Thymus (tissue), 11 donors: ENCODE results near the gene THEM5. TPM values are rescaled to one million over a fixed set of nuclear protein-coding genes. Genes with fewer than 3 reads are reported as not detected.

Experiments used
- DNase-seq, 9 donors: peaks; one replicate each; pipeline ENCODE4 v3.0.0-alpha.2; 2013; ENCODE audit warnings: low spot score in 9 of 9, low read depth in 6 of 9, missing footprints in 1 of 9
- H3K27ac ChIP-seq, 2 donors: one replicate each; pipeline ENCODE4 v1.5.1; 2013; ENCODE audit warnings: control low read depth in 1 of 2, low read depth in 1 of 2, low read length in 1 of 2, mild to moderate bottlenecking in 1 of 2, moderate library complexity in 1 of 2
- H3K27me3 ChIP-seq, 2 donors: one replicate each; pipeline ENCODE4 v1.5.1; 2013; ENCODE audit warnings: low read length in 1 of 2; ENCODE audit not compliant: control insufficient read depth in 2 of 2, insufficient read depth in 1 of 2
- H3K36me3 ChIP-seq, 2 donors: one replicate each; pipeline ENCODE4 v1.5.1; 2013; ENCODE audit warnings: low read length in 1 of 2, mild to moderate bottlenecking in 1 of 2, moderate library complexity in 1 of 2; ENCODE audit not compliant: control insufficient read depth in 2 of 2, insufficient read depth in 2 of 2
- H3K4me1 ChIP-seq, 2 donors: one replicate each; pipeline ENCODE4 v1.5.1; 2013; ENCODE audit warnings: low read length in 2 of 2; ENCODE audit not compliant: control insufficient read depth in 2 of 2, insufficient read depth in 2 of 2
- H3K4me3 ChIP-seq, 2 donors: one replicate each; pipeline ENCODE4 v1.5.1; 2013; ENCODE audit warnings: low read length in 2 of 2, control low read depth in 1 of 2, mild to moderate bottlenecking in 1 of 2
- H3K9me3 ChIP-seq, 2 donors: one replicate each; pipeline ENCODE4 v1.5.1; 2013; ENCODE audit warnings: low read length in 1 of 2, mild to moderate bottlenecking in 1 of 2; ENCODE audit not compliant: control insufficient read depth in 2 of 2, insufficient read depth in 1 of 2
- WGBS: extraction: QIAGEN DNeasy Blood & Tissue Kit; methylation state at CpG from one replicate; pipeline ENCODE4 v1.1.7; 2013; 5-methylcytosine and 5-hydroxymethylcytosine counted together
- polyA plus RNA-seq: library from polyadenylated mRNA; stranded (reverse); fragments of 200-250 nt; gene quantifications from one replicate; pipeline ENCODE4 v1.2.3, GENCODE V29; 2013
- total RNA-seq: library from RNA; stranded (reverse); fragments of 120-200 nt; gene quantifications from one replicate; pipeline ENCODE4 v1.2.4, GENCODE V29; 2013
- donor health status: healthy.

THEM5 gene
- total and polyA plus RNA-seq, 2 donors = 0.09 to 1.5 TPM

- Histone ChIP-seq H3K27me3 (peaks cover 0 to 5% of the 10 kb centered on the region in 2 donors), H3K27ac (no peak overlapping the region), H3K36me3 (peaks cover 0 to 1% of the 10 kb centered on the region in 2 donors), H3K9me3 (no peaks in the 10 kb centered on the region), H3K4me1 (peaks cover 0 to 15% of the 10 kb centered on the region in 2 donors), H3K4me3 (no peak overlapping the region)
- 96% methylated on average over 5 of the region's 5 CpGs for WGBS
- no peak for DNase-seq
Observed at GRCh38 chr1:151798571-151798970, 54.9 kb downstream of the THEM5 start.

Other genes with a start within 250 kb of the THEM5 start
- gene SNX27, start 241.7 kb downstream of the THEM5 start, total RNA-seq = 9.2 TPM
- 6.5 TPM for gene SNX27, start 241.7 kb downstream of the THEM5 start, polyA plus RNA-seq
- 0.05 TPM for gene CELF3, start 136.9 kb downstream of the THEM5 start, total RNA-seq
- gene CELF3, start 136.9 kb downstream of the THEM5 start, polyA plus RNA-seq = 0.18 TPM
- not detected for gene RIIAD1, start 132.2 kb downstream of the THEM5 start, total RNA-seq
- 0.21 TPM for gene RIIAD1, start 132.2 kb downstream of the THEM5 start, polyA plus RNA-seq
- 113 TPM for gene MRPL9, start 90.2 kb downstream of the THEM5 start, total RNA-seq
- 75.3 TPM for gene MRPL9, start 90.2 kb downstream of the THEM5 start, polyA plus RNA-seq
- gene TDRKH, start 63.2 kb downstream of the THEM5 start, total RNA-seq = 11.3 TPM
- gene TDRKH, start 63.2 kb downstream of the THEM5 start, polyA plus RNA-seq = 6.5 TPM
- 0.52 TPM for gene LINGO4, start 48.3 kb downstream of the THEM5 start, total RNA-seq
- 0.14 TPM for gene LINGO4, start 48.3 kb downstream of the THEM5 start, polyA plus RNA-seq
- gene RORC, start 21.9 kb downstream of the THEM5 start, total RNA-seq = 56.8 TPM
- 19.9 TPM for gene RORC, start 21.9 kb downstream of the THEM5 start, polyA plus RNA-seq
- 0.05 TPM for gene C2CD4D, start 13.9 kb downstream of the THEM5 start, total RNA-seq
- 0.34 TPM for gene C2CD4D, start 13.9 kb downstream of the THEM5 start, polyA plus RNA-seq
- 6.9 TPM for gene THEM4, start 55.8 kb upstream of the THEM5 start, total RNA-seq
- 46.2 TPM for gene THEM4, start 55.8 kb upstream of the THEM5 start, polyA plus RNA-seq
- gene S100A10, start 140.1 kb upstream of the THEM5 start, total RNA-seq = 46.1 TPM
- 592 TPM for gene S100A10, start 140.1 kb upstream of the THEM5 start, polyA plus RNA-seq
- gene S100A11, start 183.3 kb upstream of the THEM5 start, total RNA-seq = 195 TPM
- gene S100A11, start 183.3 kb upstream of the THEM5 start, polyA plus RNA-seq = 1,404 TPM
- gene TCHHL1, start 235.4 kb upstream of the THEM5 start, total RNA-seq = 0.05 TPM
- 0.16 TPM for gene TCHHL1, start 235.4 kb upstream of the THEM5 start, polyA plus RNA-seq